Loucy (cell line): ENCODE data around the gene SAFB2.

Experiments used
- H2AFZ ChIP-seq: fragments of 200-600 bp; sonication (generic); 2 replicates; pipeline ENCODE4 v1.6.0; 2016; ENCODE audit warnings: antibody characterized with exemption, mild to moderate bottlenecking, low read length, moderate library complexity
- H3F3A ChIP-seq: fragments of 200-600 bp; 2 replicates; pipeline ENCODE4 v1.6.0; 2016; ENCODE audit warnings: antibody characterized with exemption, low read depth, mild to moderate bottlenecking
- H3K27me3 ChIP-seq: fragments of 200-600 bp; sonication (generic); 2 replicates; pipeline ENCODE4 v1.6.1; 2014; ENCODE audit warnings: low read length, mild to moderate bottlenecking; ENCODE audit not compliant: insufficient read depth, poor library complexity, severe bottlenecking
- H3K36me3 ChIP-seq: fragments of 200-600 bp; sonication (generic); 2 replicates; pipeline ENCODE4 v1.6.1; 2016; ENCODE audit warnings: low read length; ENCODE audit not compliant: insufficient read depth
- H3K4me1 ChIP-seq: fragments of 200-600 bp; sonication (generic); 2 replicates; pipeline ENCODE4 v1.5.1; 2014; ENCODE audit warnings: low read length, mild to moderate bottlenecking; ENCODE audit not compliant: insufficient read depth, poor library complexity, severe bottlenecking
- H3K4me2 ChIP-seq: fragments of 200-600 bp; sonication (generic); 2 replicates; pipeline ENCODE4 v1.6.0; 2014; ENCODE audit warnings: antibody characterized with exemption, low read length, low read depth, mild to moderate bottlenecking; ENCODE audit not compliant: poor library complexity, severe bottlenecking
- H3K4me3 ChIP-seq: fragments of 200-600 bp; sonication (generic); 2 replicates; pipeline ENCODE4 v1.5.1; 2014; ENCODE audit warnings: low read length, mild to moderate bottlenecking, mixed read lengths; ENCODE audit not compliant: poor library complexity, severe bottlenecking
- H3K79me2 ChIP-seq: fragments of 200-600 bp; sonication (generic); 2 replicates; pipeline ENCODE4 v1.6.1; 2014; ENCODE audit warnings: low read length; ENCODE audit not compliant: insufficient read depth
- H3K9ac ChIP-seq: fragments of 200-600 bp; sonication (generic); 2 replicates; pipeline ENCODE4 v1.6.0; 2014; ENCODE audit warnings: mild to moderate bottlenecking, low read depth, low read length, moderate library complexity; ENCODE audit not compliant: poor library complexity, severe bottlenecking
- H3K9me2 ChIP-seq: fragments of 200-600 bp; sonication (generic); replicated peaks from 2 replicates; pipeline ENCODE4 v1.6.1; 2016; ENCODE audit warnings: low read depth, low read length, mixed read lengths
- H3K9me3 ChIP-seq: fragments of 200-600 bp; sonication (generic); 2 replicates; pipeline ENCODE4 v1.6.1; 2014; ENCODE audit warnings: mild to moderate bottlenecking, antibody characterized with exemption, low read length, low read depth; ENCODE audit not compliant: insufficient read depth
- H4K20me1 ChIP-seq: fragments of 200-600 bp; sonication (generic); 2 replicates; pipeline ENCODE4 v1.6.0; 2014; ENCODE audit warnings: antibody characterized with exemption, low read length, mild to moderate bottlenecking; ENCODE audit not compliant: insufficient read depth, poor library complexity, severe bottlenecking
- EZH2phosphoT487 ChIP-seq: fragments of 200-600 bp; IDR thresholded peaks from 2 replicates; pipeline ENCODE4 v1.6.1; 2018; ENCODE audit warnings: antibody characterized with exemption, mild to moderate bottlenecking, moderate library complexity, borderline replicate concordance
- TF ChIP-seq, protein P1 (sequence below): fragments of 200-600 bp; sonication (generic); conservative IDR thresholded peaks from 2 replicates; pipeline ENCODE4 v1.5.1; 2014; ENCODE audit warnings: mild to moderate bottlenecking, antibody characterized with exemption, low read length

The SAFB2 gene

DNA sequence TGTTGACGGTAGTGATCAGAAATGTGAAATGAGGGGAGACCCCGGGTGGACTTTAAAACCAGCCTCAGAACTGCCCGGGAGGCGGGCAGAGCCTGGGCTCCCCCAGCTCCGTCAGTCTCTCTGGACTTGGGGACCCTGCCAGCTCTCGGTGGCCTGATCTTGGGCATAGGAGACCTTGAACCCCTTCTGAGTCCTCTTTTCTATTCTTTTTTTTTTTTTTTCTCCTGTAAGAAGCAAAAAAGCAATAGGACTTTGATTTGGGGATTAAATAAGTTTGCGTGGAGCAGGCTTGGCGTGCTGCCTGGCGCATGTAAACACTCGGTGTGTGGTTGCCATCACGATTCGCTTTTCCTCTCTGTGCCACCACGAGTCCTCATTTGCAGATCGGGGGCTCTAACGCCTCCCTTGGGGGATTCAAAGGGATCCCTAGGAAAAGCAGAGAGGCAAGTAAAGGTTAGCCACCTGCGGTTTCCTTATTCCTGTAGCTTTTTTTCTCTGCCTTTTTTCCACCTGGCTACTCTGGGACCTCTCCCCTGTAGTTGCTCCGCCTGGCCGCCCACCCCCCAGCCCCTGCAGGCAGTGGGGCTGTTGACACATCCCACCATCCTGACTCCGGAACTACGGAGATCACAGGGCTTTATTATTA is 1.6 kb upstream of the SAFB2 start:
- Histone ChIP-seq H2AFZ (no peak overlapping the region), H3K27me3 (peaks cover 6% of the 10 kb centered on the region), H3K4me3 (peak overlapping the region; percentile 100), H3K4me2 (peak overlapping the region; percentile 99), H3K9me3 (no peaks in the 10 kb centered on the region), H3K4me1 (peaks cover 68% of the 10 kb centered on the region), H4K20me1 (peaks cover 92% of the 10 kb centered on the region), H3K79me2 (peaks cover 97% of the 10 kb centered on the region), H3F3A (no peaks in the 10 kb centered on the region), H3K36me3 (peaks cover 38% of the 10 kb centered on the region), H3K9ac (peak overlapping the region; percentile 96), H3K9me2 (no peaks in the 10 kb centered on the region)
- no peak for TF ChIP-seq EZH2phosphoT487
- TF ChIP-seq, protein P1, sequence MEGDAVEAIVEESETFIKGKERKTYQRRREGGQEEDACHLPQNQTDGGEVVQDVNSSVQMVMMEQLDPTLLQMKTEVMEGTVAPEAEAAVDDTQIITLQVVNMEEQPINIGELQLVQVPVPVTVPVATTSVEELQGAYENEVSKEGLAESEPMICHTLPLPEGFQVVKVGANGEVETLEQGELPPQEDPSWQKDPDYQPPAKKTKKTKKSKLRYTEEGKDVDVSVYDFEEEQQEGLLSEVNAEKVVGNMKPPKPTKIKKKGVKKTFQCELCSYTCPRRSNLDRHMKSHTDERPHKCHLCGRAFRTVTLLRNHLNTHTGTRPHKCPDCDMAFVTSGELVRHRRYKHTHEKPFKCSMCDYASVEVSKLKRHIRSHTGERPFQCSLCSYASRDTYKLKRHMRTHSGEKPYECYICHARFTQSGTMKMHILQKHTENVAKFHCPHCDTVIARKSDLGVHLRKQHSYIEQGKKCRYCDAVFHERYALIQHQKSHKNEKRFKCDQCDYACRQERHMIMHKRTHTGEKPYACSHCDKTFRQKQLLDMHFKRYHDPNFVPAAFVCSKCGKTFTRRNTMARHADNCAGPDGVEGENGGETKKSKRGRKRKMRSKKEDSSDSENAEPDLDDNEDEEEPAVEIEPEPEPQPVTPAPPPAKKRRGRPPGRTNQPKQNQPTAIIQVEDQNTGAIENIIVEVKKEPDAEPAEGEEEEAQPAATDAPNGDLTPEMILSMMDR: no peak

DNA sequence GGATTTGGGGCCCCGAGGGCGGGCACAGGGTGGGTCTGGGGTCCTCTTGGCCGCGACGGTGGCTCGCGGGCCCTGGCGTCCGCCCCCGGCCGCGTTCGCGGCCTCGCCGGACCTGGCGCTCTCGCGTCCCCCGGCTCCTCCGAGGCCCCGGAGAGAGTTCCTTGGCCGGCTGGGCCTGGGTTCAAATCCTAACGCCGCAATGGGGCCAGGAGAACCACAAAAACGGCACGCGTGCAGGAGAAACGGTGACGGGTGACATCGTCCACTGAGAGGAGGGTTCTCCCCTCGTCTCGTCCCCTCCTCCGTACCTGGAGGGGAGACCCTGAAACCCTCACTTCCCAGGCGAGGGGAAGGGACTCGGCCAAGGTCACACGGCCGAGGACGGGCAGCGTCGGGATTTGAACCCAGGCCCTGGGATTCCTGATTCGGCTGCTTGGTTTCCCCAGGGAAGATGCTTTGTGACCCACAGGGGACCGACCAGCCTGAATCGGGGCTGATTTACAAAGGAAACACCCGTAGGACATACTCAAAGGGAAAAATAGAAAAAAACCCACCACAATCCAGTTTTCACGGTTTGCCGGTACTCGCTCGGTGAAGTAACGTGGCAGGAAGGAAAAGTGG is 931 bp upstream of the SAFB2 start:
- Histone ChIP-seq H2AFZ (peak overlapping the region; percentile 84), H3K36me3 (peaks cover 32% of the 10 kb centered on the region), H3K9me2 (no peaks in the 10 kb centered on the region), H3K79me2 (peaks cover 97% of the 10 kb centered on the region), H3F3A (no peaks in the 10 kb centered on the region), H3K4me1 (peaks cover 68% of the 10 kb centered on the region), H3K4me2 (peak overlapping the region; percentile 99), H3K9ac (peak overlapping the region; percentile 96), H3K4me3 (peak overlapping the region; percentile 100), H3K9me3 (no peaks in the 10 kb centered on the region), H3K27me3 (peaks cover 6% of the 10 kb centered on the region), H4K20me1 (peaks cover 91% of the 10 kb centered on the region)
- no peak for TF ChIP-seq EZH2phosphoT487
- TF ChIP-seq, protein P1: no peak

DNA sequence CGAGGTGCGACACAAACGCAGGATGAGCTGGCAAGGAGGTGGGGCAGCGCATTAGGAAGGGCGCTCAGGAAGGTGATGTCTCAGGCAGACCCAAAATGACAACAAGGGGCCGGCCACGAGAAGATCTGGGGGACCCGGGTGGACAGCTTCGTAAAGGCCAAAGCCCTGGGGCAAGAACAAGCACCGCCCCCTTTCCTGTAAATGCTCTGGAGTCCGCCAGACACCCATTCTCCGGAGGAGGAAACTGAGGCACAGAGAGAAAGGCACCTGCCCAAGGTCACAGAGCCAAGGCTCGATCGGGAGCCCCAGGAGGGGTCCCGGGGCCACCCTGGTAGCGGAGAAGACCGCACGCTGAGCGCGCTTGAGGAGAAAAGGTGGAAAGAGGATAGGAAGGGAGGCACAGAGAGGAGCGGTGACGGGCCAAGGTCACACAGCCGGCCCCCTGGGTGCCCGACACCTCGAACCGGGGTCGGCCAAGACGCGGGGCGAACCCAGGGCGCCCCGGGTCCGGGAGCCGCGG is 571 bp downstream of the SAFB2 start:
- Histone ChIP-seq H3K4me3 (peak overlapping the region; percentile 100), H4K20me1 (peaks cover 88% of the 10 kb centered on the region), H3K27me3 (peaks cover 6% of the 10 kb centered on the region), H2AFZ (peak overlapping the region; percentile 81), H3K9ac (peak overlapping the region; percentile 88), H3K79me2 (peaks cover 97% of the 10 kb centered on the region), H3F3A (no peaks in the 10 kb centered on the region), H3K9me3 (no peaks in the 10 kb centered on the region), H3K4me2 (peak overlapping the region; percentile 98), H3K9me2 (no peaks in the 10 kb centered on the region), H3K36me3 (peaks cover 26% of the 10 kb centered on the region; the same call in 1 of the 2 replicates), H3K4me1 (peaks cover 61% of the 10 kb centered on the region)
- TF ChIP-seq, protein P1: no peak
- TF ChIP-seq EZH2phosphoT487: no peak
